Right lung (tissue), 5 donors: ENCODE results near the gene CERT1. TPM values are rescaled to one million over a fixed set of nuclear protein-coding genes. Genes with fewer than 3 reads are reported as not detected.
"Not testable (repeated sequence)": the region's sequence is repeated elsewhere in the genome, so short reads cannot be mapped to it uniquely, and the experiment has no call there.

Experiments used
- DNase-seq, 2 donors: peaks; one replicate each; pipeline ENCODE4 v3.0.0-alpha.2; 2013
- polyA plus RNA-seq, 5 donors: library from polyadenylated mRNA; unstranded; fragments of 120-200 nt; gene quantifications; one replicate each; pipeline versions ENCODE4 v1.2.1 to v1.2.3, GENCODE V29; 2013; ENCODE audit warnings: inconsistent platforms in 1 of 5, low replicate concordance in 1 of 5; ENCODE audit not compliant: insufficient read length in 5 of 5, insufficient read depth in 1 of 5

The CERT1 gene
- polyA plus RNA-seq, 5 donors = 36.2 to 59.1 (median 54.5) TPM

DNA sequence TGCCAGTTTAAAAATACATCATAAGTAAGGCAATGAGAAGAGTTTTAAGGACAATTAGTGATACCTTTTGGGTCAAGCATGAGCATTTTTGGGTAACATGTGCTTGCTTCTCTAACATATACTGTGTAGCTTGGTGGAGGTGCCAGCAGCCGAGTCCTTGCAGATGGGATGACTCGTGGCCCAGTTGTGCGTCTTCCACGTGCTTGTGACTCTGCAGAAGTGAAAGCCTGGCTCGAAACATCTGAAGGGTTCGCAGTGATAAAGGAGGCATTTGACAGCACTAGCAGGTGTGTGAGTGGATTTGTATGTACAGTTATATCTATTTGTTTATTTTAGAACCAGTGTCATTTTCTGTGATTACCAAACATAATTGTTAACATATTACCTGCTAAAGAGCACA lies 156.2 kb downstream of the CERT1 start:
- no peak for DNase-seq

DNA sequence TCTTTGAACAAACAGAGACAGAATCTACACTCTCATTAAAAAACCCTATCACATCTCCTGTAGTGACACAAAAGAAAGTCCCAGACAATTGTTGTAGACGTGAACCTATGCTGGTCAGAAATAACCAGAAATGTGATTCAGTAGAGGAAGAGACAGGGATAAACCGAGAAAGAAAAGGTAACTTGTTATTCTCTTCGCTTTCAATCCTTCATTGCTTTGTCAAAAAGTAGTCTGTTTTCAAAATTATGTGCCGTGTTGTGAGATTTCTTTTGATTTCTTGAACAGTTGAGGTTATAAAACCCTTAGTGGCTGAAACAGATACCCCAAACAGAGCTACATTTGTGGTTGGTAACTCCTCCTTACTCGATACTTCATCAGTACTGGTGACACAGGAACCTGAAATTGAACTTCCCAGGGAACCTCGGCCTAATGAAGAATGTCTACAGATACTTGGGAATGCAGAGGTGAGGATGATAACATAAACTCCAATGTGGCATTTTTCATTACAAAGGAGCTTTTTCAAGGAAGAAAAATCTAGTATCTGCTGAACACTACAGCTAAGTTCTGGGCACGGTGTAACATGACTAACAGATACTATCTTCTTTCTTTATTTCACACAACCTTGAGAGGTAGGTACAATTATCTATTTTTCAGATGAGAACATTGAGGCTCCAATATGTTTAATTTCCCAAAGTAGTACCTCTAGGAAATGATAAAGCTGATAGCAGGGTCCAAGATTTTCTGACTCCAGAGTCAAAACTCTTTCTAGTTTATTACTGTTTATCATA lies 160.1 kb downstream of the CERT1 start:
- DNase-seq = no peak

DNA sequence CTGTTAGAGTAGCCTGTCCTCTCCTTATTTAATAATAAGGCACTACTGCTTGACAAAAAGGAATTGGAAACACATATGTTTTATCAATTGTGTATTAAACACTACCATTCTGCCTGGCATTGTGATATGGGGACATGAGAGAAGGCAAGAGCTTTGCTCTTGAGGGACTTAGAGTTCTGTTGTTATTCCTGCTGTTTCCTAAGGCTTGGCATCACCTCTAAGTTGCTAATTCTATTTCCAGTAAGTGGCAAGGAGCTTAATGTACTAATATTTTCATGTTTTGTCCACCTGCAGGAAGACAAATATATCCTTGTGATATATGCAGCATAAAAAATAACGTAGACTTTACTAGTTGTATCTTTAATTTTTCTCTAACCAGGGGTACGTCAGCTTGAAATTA lies 161.8 kb downstream of the CERT1 start:
- no peak for DNase-seq

DNA sequence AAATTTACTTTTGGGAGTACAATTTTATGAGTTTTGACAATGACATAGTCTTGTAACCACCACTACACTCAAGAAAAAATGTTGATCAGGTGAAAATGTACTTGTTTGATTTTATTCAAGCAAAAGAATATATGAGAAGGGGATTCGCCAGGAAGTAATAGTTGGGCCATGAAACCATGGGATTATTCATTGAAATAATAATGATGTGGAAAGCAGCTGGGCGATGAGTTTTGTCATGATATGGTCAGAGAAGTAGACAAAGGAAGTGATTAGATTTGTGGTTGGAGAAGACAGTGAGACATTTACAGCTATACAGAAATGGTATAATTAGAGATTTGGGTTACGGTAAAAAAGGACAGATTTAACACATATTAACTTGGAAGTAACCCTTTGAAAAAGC lies 163.2 kb downstream of the CERT1 start:
- DNase-seq = no peak

DNA sequence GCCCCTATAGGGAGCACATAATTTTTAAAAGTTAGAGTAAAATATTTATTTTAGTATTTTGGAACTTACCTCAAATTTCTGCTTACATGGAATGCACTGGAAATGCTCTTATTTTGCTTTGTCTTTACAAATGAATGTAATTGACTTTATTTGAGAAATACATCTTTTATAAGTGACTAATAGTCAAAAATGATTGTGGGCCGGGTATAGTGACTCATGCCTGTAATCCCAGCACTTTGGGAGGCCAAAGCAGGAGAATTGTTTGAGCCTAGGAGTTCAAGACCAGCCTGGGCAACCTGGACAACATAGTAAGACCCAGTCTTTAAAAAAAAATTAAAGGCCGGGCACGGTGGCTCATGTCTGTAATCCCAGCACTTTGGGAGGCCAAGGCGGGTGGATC lies 168.6 kb downstream of the CERT1 start:
- DNase-seq = no peak

DNA sequence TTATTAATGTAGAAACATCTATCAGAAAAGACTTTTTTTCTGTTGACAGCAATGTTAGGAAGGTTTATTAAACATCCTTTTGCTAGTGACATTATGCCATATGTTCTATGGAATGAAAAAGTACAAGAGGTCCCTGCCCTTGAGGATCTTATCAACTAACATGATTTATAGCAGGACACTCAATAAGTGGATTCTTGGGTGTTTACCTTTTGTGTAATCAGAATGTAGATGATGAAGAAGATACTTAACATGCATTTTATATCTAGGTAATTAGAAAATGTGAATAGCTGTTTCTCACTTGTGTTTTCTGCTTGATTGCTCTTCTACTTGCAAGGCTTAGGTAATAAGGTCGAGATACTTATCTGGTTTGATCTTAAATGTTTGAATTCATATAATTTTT lies 169.5 kb downstream of the CERT1 start:
- DNase-seq = no peak

DNA sequence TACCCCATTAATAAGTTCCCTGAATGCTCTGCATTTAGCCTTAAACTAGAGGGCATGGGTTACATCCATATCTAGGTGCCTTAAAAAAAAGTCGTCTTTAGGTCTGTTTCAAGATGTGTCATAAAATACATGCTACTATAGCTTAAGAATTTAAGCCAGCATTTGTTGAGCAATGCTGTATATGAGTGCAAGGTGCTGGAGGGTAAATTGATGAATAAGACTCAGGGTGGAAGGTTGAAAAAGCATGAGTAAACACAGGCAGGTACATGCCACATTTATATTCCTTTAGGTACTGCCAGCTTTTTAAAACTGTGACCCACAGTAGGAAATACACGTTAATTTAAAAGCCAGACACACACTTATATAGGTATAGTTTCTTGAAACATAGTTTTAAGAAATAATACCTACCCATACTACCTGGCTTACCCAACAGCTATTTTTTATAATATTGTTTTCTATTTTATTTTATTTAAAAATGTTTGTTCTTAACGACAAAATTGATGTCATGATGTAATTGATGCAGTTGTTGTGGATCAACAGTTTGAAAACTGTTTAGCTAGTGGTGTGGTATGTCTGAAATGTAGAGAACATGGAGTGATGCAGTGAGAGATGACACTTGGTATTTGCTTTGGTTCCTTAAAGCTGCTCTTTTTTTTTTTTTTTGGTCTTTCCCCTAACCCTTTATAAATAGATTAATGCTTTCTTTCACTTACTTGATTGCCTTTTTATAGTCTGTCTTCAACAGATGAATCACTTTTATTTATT lies 170.5 kb downstream of the CERT1 start:
- DNase-seq = no peak

DNA sequence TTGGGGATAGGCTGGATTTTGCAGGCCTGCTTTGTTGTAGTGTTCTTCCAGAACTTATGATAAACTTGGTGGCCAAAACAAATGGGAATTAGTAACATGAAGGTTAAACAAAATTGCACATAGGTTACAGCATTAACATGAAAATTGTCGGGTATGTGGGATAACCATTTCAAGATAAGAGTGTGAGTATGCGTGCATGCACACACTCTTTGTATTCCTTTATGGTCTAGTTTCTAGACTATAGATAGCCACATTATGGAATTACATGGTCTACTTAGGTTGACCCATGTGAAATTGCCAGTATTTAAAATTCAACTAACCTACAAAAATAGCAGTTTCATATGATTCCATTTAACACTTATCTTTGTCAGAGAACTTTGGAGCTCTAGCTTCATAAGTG lies 173.0 kb downstream of the CERT1 start:
- DNase-seq = no peak

DNA sequence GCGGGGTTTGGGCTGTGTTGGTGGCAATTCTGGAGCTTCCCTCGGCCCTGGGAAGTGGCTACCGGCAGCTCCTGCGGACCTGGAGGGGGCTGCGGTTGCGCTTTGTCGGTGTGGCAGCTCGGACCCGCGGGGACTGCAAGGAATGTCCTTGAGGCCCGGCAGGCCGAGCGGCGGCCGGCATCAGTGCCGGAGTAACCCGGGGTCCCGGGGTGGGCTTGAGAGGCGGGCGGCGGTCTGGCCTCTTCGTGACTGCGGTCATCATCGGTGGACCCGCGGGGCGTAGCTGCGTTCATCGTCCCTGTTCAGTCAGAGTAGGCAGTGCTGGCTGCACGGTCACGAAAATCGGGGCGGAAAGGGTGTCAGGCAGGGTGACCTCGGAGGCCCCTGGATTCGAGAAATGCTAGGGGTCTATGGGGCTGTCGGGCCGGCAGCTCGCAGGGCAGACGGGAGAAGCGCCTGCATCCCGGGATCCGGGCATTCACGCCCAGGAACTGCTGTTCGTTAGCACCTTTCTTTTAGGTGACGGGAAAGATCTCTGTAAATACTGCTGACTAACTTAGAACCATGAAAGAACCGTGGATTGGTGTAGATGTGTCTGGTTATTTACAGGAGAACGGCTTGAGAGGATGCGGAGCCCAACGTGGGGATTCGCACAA lies 173.9 kb downstream of the CERT1 start:
- DNase-seq = peak; percentile 38 to 42

DNA sequence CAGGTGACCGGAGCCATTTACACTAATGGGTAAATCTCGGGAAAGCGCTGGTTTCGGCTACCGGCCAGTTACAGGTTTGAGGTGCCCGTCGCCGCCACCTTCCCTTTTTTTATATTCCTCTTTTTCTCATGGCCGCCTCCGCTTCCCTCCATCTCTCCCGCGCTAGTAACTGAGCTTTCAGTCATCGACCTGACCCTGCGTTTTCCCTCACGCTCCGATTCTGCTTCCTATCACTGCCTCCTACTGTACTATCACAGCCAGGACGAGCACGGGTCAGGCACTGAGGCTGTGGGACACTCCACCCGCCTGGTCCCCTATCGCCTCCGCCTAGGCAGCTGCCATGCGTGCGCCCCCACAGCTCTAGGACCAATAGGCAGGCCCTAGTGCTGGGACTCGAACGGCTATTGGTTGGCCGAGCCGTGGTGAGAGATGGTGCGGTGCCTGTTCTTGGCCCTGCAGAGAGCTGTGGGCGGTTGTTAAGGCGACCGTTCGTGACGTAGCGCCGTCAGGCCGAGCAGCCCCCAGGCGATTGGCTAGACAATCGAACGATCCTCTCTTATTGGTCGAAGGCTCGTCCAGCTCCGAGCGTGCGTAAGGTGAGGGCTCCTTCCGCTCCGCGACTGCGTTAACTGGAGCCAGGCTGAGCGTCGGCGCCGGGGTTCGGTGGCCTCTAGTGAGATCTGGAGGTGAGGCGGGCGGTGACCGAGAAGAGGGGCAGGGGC lies 174.7 kb downstream of the CERT1 start, which contains the start of gene HMGCR:
Gene HMGCR, plus strand, starts transcription at position 606 of the 722 bp plus-strand sequence. CDS start 5,386 bp downstream, outside the sequence.
- DNase-seq = peak; percentile 98 to 99

DNA sequence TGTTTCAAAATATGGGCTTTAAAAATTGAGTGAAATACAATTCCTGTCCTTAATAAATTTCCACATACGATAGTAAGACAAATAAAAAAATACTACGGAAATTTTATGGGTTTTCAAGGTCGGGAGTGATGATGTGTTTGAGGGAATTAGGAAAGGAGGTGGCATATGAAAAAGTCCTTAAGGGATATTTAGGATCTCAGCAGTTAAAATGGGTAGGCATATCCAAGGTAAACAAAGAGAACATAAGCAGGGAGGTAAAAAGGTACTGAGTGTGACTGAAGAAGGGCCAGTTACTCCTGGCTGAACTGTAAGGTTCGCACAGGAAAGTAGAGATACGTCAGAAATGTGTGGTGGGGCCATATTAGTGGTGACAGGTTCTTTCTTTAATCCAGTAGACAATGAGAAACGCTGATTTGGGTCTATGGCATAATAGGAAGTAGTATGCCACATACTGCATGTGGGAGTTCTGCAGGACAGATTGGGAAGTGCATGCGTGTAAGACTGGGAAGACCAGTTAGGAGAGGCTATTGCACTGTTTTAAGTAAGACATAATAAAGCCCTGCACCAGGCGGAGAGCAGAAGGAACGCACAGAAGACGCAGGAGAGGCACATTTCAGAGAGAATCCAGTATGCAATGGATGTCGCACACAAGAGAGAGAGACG lies 175.3 kb downstream of the CERT1 start:
- peak; percentile 59 to 66 for DNase-seq

DNA sequence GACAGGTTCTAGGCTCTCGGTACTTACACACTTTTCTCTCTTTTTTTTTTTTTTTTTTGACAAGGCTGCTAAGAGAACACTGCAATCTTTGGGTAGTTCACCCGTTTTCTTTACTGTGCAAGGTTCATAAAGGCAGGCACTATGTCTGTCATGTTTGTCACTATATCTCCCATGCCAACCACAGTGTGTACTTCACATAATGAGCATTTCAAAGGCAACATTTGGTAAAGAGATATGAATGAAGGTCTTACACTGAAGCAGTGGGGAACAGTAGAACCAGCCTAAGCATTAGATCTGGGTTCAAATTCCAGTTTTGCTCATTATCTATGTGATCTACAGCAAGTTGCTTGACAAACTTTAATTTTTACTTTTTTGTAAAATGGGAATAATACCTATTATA lies 175.9 kb downstream of the CERT1 start:
- DNase-seq = no peak

DNA sequence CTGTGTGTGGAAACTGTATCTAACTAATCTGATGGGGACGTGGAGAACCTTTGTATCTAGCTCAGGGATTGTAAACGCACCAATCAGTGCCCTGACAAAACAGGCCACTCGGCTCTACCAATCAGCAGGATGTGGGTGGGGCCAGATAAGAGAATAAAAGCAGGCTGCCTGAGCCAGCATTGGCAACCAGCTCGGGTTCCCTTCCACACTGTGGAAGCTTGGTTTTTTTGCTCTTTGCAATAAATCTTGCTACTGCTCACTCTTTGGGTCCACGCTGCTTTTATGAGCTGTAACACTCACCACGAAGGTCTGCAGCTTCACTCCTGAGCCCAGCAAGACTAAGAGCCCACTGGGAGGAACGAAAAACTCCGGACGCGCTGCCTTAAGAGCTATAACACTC lies 177.0 kb downstream of the CERT1 start:
- not testable (repeated sequence) for DNase-seq

DNA sequence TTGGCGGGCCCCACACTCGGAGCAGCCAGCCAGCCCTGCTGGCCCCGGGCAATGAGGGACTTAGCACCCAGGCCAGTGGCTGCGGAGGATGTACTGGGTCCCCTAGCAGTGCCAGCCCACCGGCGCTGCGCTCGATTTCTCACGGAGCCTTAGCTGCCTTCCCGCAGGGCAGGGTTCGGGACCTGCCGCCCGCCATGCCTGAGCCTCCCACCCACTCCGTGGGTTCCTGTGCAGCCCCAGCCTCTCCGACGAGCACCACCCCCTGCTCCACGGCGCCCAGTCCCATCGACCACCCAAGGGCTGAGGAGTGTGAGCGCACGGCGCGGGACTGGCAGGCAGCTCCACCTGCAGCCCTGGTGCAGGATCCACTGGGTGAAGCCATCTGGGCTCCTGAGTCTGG lies 177.7 kb downstream of the CERT1 start:
- not testable (repeated sequence) for DNase-seq

DNA sequence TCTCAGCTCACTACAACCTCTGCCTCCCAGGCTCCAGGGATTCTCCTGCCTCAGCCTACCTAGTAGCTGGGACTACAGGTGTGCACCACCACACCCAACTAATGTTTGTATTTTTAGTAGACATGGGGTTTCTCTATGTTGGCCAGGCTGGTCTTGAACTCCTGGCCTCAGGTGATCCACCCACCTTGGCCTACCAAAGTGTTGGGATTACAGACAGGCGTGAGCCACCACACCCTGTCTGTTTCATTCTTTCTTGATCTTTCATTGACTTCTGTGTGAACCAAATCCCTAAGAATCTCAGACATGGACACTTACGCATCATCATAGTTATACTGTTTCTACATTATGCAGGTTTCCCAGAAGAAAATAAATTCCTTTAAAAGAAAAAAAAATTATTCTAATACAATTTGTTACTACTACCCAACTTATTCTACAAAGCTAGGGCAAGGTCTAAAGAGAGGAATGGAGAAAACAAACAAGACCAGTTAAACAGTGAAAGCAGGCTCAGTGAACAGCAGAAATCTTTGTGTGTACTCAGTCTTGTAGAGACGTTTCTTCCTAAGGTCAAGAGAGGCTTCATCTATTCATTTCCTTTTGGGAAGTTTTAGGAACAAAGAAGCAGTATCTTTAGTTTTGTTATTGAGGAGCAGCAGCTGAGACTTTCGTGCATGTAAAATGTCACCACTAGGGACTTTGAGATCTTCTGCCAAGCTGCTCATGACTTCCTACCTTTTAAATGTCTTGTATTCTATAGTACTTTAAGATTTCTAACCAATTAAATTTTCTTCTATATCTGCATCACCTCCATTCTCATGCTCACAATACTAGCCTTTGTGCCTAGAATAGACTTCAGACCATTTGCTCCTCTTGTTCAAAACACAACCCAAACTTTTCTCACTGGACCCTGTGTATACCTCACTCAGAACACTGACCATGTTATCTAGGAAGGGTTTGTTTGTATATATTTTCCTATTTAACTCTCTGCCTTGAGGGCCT lies 180.0 kb downstream of the CERT1 start:
- DNase-seq = no peak

DNA sequence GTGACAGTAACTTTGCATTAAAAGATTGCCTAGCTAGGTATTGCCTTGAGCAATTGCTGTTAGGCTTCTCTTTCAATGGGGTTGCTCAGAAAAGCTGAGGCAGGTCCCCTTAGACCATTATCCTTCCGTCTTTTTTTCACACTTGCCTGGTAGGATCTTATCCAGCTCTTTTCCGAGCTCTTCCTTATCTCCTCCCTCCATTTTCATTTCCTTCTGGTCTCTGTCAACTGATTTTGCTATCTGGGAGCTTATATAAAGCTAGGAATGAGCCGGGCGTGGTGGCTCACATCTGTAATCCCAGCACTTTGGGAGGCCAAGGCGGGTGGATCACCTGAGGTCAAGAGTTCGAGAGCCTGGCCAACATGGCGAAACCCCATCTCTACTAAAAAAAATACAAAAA lies 181.0 kb downstream of the CERT1 start:
- DNase-seq = no peak
